Hepatocyte (in vitro differentiated cells): Measurements from ENCODE around the gene NEB. TPM values are rescaled to one million over a fixed set of nuclear protein-coding genes. Genes with fewer than 3 reads are reported as not detected.

Experiments used
- DNase-seq: peaks from one replicate; pipeline ENCODE4 v3.0.0-alpha.2; 2016; ENCODE audit warnings: low spot score
- H2AFZ ChIP-seq: fragments of 200-600 bp; sonication (generic); 2 replicates; pipeline ENCODE4 v1.6.0; 2016; ENCODE audit warnings: antibody characterized with exemption, mild to moderate bottlenecking
- H3K27ac ChIP-seq: fragments of 200-600 bp; sonication (generic); 2 replicates; pipeline ENCODE4 v1.5.1; 2016; ENCODE audit warnings: mild to moderate bottlenecking
- H3K27me3 ChIP-seq: fragments of 200-600 bp; sonication (generic); 2 replicates; pipeline ENCODE4 v1.6.1; 2016
- H3K36me3 ChIP-seq: fragments of 200-600 bp; sonication (generic); replicated peaks from 2 replicates; pipeline ENCODE4 v1.5.1; 2016; ENCODE audit warnings: low read depth; ENCODE audit not compliant: insufficient read depth
- H3K4me1 ChIP-seq: fragments of 200-600 bp; sonication (generic); 2 replicates; pipeline ENCODE4 v1.5.1; 2016; ENCODE audit warnings: mild to moderate bottlenecking, moderate library complexity; ENCODE audit not compliant: insufficient read depth
- H3K4me2 ChIP-seq: fragments of 200-600 bp; sonication (generic); 2 replicates; pipeline ENCODE4 v1.6.0; 2016
- H3K4me3 ChIP-seq: fragments of 200-600 bp; sonication (generic); 2 replicates; pipeline ENCODE4 v1.5.1; 2016; ENCODE audit warnings: mild to moderate bottlenecking
- H3K79me2 ChIP-seq: fragments of 200-600 bp; sonication (generic); 2 replicates; pipeline ENCODE4 v1.6.0; 2017; ENCODE audit warnings: mild to moderate bottlenecking
- H3K9me2 ChIP-seq: fragments of 200-600 bp; sonication (generic); replicated peaks from 2 replicates; pipeline ENCODE4 v1.6.0; 2017; ENCODE audit warnings: mild to moderate bottlenecking; ENCODE audit not compliant: insufficient read depth
- H3K9me3 ChIP-seq: fragments of 200-600 bp; sonication (generic); 2 replicates; pipeline ENCODE4 v1.5.1; 2016; ENCODE audit warnings: low read depth, mild to moderate bottlenecking
- H4K20me1 ChIP-seq: fragments of 200-600 bp; sonication (generic); 2 replicates; pipeline ENCODE4 v1.6.0; 2016; ENCODE audit warnings: mild to moderate bottlenecking; ENCODE audit not compliant: insufficient read depth, poor library complexity, severe bottlenecking
- EZH2 ChIP-seq: fragments of 200-600 bp; sonication (generic); IDR thresholded peaks from 2 replicates; pipeline ENCODE4 v1.6.1; 2016; ENCODE audit warnings: antibody characterized with exemption, mild to moderate bottlenecking, borderline replicate concordance
- EZH2phosphoT487 ChIP-seq: fragments of 200-600 bp; sonication (generic); IDR thresholded peaks from one replicate; pipeline ENCODE4 v1.6.1; 2018; ENCODE audit warnings: antibody characterized with exemption, mild to moderate bottlenecking, low read depth, moderate library complexity; ENCODE audit not compliant: unreplicated experiment, severe bottlenecking
- WGBS: methylation state at CpG from one replicate; pipeline ENCODE4 v1.1.6; 2016; ENCODE audit warnings: low lambda C conversion rate; ENCODE audit errors: missing lambda C conversion rate; 5-methylcytosine and 5-hydroxymethylcytosine counted together
- polyA plus RNA-seq: library from polyadenylated mRNA; unstranded; fragments of >200 nt; fragmentation: Nextera tagmentation; extraction: Ambion mirVana; gene quantifications from 2 replicates; pipeline ENCODE4 v1.2.1, GENCODE V29; 2016
- total RNA-seq: library from RNA; depleted of rRNA; stranded (reverse); fragments of >200 nt; gene quantifications from 2 replicates; pipeline ENCODE4 v1.2.3, GENCODE V29; 2014
- TF ChIP-seq, protein P1 (sequence below): fragments of 200-600 bp; sonication (generic); IDR thresholded peaks from 2 replicates; pipeline ENCODE4 v1.5.1; 2016; ENCODE audit warnings: antibody characterized with exemption, mild to moderate bottlenecking; ENCODE audit not compliant: poor library complexity

Gene NEB
- total and polyA plus RNA-seq, 2 experiments from 2014 or later: 0.75 to 2.2 TPM

GRCh38 chr2:151577116-151577515 is 157.2 kb downstream of the NEB start:
- Histone ChIP-seq H4K20me1 (no peaks in the 10 kb centered on the region), H3K4me2 (no peak overlapping the region), H3K79me2 (no peaks in the 10 kb centered on the region), H3K27me3 (no peaks in the 10 kb centered on the region), H3K9me2 (no peaks in the 10 kb centered on the region), H3K27ac (no peak overlapping the region), H3K36me3 (no peaks in the 10 kb centered on the region), H3K4me1 (no peaks in the 10 kb centered on the region), H3K4me3 (no peak overlapping the region), H3K9me3 (no peaks in the 10 kb centered on the region), H2AFZ (no peak overlapping the region)
- 86% methylated on average over 5 of the region's 5 CpGs for WGBS
- no peak for TF ChIP-seq EZH2
- no peak for TF ChIP-seq EZH2phosphoT487
- TF ChIP-seq, protein P1, sequence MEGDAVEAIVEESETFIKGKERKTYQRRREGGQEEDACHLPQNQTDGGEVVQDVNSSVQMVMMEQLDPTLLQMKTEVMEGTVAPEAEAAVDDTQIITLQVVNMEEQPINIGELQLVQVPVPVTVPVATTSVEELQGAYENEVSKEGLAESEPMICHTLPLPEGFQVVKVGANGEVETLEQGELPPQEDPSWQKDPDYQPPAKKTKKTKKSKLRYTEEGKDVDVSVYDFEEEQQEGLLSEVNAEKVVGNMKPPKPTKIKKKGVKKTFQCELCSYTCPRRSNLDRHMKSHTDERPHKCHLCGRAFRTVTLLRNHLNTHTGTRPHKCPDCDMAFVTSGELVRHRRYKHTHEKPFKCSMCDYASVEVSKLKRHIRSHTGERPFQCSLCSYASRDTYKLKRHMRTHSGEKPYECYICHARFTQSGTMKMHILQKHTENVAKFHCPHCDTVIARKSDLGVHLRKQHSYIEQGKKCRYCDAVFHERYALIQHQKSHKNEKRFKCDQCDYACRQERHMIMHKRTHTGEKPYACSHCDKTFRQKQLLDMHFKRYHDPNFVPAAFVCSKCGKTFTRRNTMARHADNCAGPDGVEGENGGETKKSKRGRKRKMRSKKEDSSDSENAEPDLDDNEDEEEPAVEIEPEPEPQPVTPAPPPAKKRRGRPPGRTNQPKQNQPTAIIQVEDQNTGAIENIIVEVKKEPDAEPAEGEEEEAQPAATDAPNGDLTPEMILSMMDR: no peak
- no peak for DNase-seq

DNA sequence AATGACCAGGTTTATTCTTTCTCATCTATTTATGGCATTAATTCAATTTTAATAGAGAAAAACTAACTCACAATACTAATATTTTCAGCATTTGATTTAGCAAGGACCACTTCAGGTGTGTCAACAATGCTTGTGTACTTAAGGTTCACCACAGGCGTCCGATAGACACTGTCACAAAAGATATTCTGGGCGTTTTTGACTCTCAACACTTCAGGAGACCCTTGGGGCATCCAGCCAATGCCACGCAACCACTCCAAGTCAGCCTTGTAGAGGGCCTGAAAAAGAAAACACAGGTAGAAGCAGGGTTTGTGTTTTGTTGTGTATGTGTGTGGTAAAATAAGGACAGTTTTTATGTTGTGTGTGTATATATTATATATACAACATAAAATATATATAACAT is 158.2 kb downstream of the NEB start:
- Histone ChIP-seq H3K27ac (no peak overlapping the region), H3K27me3 (no peaks in the 10 kb centered on the region), H3K79me2 (no peaks in the 10 kb centered on the region), H3K4me1 (no peaks in the 10 kb centered on the region), H3K9me2 (no peaks in the 10 kb centered on the region), H4K20me1 (no peaks in the 10 kb centered on the region), H3K4me2 (no peak overlapping the region), H3K36me3 (no peaks in the 10 kb centered on the region), H3K4me3 (no peak overlapping the region), H3K9me3 (no peaks in the 10 kb centered on the region), H2AFZ (no peak overlapping the region)
- WGBS: 83% methylated on average over 4 of the region's 4 CpGs
- DNase-seq: peak; percentile 2
- TF ChIP-seq, protein P1: no peak
- TF ChIP-seq EZH2: no peak
- TF ChIP-seq EZH2phosphoT487: no peak

GRCh38 chr2:151575338-151575737 is 158.9 kb downstream of the NEB start:
- TF ChIP-seq EZH2 (no peak), EZH2phosphoT487 (no peak)
- TF ChIP-seq, protein P1: no peak
- no peak for DNase-seq
- 96% methylated on average over 5 of the region's 5 CpGs for WGBS
- no peak overlapping the region for H3K4me2 ChIP-seq
- no peaks in the 10 kb centered on the region for H3K36me3 ChIP-seq
- H3K9me3 ChIP-seq: no peaks in the 10 kb centered on the region
- H3K79me2 ChIP-seq: no peaks in the 10 kb centered on the region
- H3K4me3 ChIP-seq: no peak overlapping the region
- no peaks in the 10 kb centered on the region for H3K27me3 ChIP-seq
- no peak overlapping the region for H2AFZ ChIP-seq
- H4K20me1 ChIP-seq: no peaks in the 10 kb centered on the region
- no peaks in the 10 kb centered on the region for H3K9me2 ChIP-seq
- no peaks in the 10 kb centered on the region for H3K4me1 ChIP-seq
- no peak overlapping the region for H3K27ac ChIP-seq

- H3K4me1 ChIP-seq: no peaks in the 10 kb centered on the region
- TF ChIP-seq EZH2: no peak
- no peaks in the 10 kb centered on the region for H3K9me3 ChIP-seq
- no peaks in the 10 kb centered on the region for H3K36me3 ChIP-seq
- H3K27ac ChIP-seq: no peak overlapping the region
- H3K9me2 ChIP-seq: no peaks in the 10 kb centered on the region
- 94% methylated on average over 8 of the region's 8 CpGs for WGBS
- no peak overlapping the region for H3K4me2 ChIP-seq
- H2AFZ ChIP-seq: no peak overlapping the region
- H3K79me2 ChIP-seq: no peaks in the 10 kb centered on the region
- H3K27me3 ChIP-seq: no peaks in the 10 kb centered on the region
- H3K4me3 ChIP-seq: no peak overlapping the region
- DNase-seq: no peak
- H4K20me1 ChIP-seq: no peaks in the 10 kb centered on the region
Observed at GRCh38 chr2:151570191-151570590, 164.1 kb downstream of the NEB start.
